ENCODE measurements around the gene KRT79. TPM values are rescaled to one million over a fixed set of nuclear protein-coding genes. Genes with fewer than 3 reads are reported as not detected.

Gene KRT79
- total and polyA plus RNA-seq, 12 donors = 0.30 TPM; not detected in 11

- H3K4me3 ChIP-seq = no peak overlapping the region
- peaks cover 0 to 5% (median 0%) of the 10 kb centered on the region in 9 donors for H3K4me1 ChIP-seq
- no peak for TF ChIP-seq CTCF (IDR thresholded peaks at IDR 0.05)
- intact Hi-C loops (cut with DNase I) = no loop called here
- no peak overlapping the region for H3K27ac ChIP-seq
- DNase-seq (no peak), ATAC-seq (no peak)
- peaks cover 0 to 56% (median 32%) of the 10 kb centered on the region in 7 donors for H3K27me3 ChIP-seq
- no peaks in the 10 kb centered on the region for H3K9me3 ChIP-seq
- WGBS, 2 donors = 82 to 85% methylated on average over 5 of the region's 5 CpGs
- H3K36me3 ChIP-seq = no peaks in the 10 kb centered on the region
Measured at GRCh38 chr12:52794479-52795331, 39.4 kb downstream of the KRT79 start.

- H3K4me3 ChIP-seq = no peak overlapping the region
- H3K9me3 ChIP-seq = no peaks in the 10 kb centered on the region
- peaks cover 0 to 6% (median 0%) of the 10 kb centered on the region in 9 donors for H3K4me1 ChIP-seq
- no peak for TF ChIP-seq CTCF (IDR thresholded peaks at IDR 0.05)
- H3K27me3 ChIP-seq = peaks cover 0 to 74% (median 45%) of the 10 kb centered on the region in 7 donors
- intact Hi-C loops (cut with DNase I) = no loop called here
- no peak for DNase-seq
- no peak for ATAC-seq
- 80 to 88% methylated on average over 10 of the region's 10 CpGs for WGBS, 2 donors
- no peak overlapping the region for H3K27ac ChIP-seq
- no peaks in the 10 kb centered on the region for H3K36me3 ChIP-seq
Measured at GRCh38 chr12:52792185-52793029, 41.7 kb downstream of the KRT79 start.

GRCh38 chr12:52791271-52792184 is 42.6 kb downstream of the KRT79 start:
- DNase-seq (no peak), ATAC-seq (no peak)
- Histone ChIP-seq H3K27me3 (peaks cover 0 to 75% (median 45%) of the 10 kb centered on the region in 7 donors), H3K9me3 (no peaks in the 10 kb centered on the region), H3K36me3 (no peaks in the 10 kb centered on the region), H3K4me1 (peaks cover 0 to 6% (median 0%) of the 10 kb centered on the region in 9 donors), H3K27ac (no peak overlapping the region), H3K4me3 (no peak overlapping the region)
- 87 to 92% methylated on average over 12 of the region's 12 CpGs for WGBS, 2 donors
- intact Hi-C loops (cut with DNase I) = no loop called here
- TF ChIP-seq CTCF (IDR thresholded peaks at IDR 0.05) = no peak
